ENCODE data around the gene MSH2.

DNA sequence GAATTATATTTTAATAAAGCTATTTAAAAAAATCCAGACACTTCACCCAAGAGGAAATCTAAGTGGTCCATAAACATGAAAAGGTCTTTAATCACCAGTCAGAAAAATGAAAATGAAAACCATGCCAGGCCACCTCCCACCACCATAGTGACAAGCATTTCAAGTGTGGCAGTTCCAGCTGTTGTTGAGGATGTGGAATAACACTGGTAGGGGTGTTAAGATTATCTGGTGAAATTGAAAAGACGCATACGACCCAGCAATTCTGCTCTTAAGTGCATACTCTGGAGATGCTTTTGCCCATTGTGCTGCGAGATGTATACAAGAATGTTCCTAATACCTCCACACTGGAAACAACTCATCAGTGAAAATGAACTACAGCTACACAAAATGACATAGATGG, 82.2 kb downstream of the MSH2 start:
- TF ChIP-seq, protein P1, sequence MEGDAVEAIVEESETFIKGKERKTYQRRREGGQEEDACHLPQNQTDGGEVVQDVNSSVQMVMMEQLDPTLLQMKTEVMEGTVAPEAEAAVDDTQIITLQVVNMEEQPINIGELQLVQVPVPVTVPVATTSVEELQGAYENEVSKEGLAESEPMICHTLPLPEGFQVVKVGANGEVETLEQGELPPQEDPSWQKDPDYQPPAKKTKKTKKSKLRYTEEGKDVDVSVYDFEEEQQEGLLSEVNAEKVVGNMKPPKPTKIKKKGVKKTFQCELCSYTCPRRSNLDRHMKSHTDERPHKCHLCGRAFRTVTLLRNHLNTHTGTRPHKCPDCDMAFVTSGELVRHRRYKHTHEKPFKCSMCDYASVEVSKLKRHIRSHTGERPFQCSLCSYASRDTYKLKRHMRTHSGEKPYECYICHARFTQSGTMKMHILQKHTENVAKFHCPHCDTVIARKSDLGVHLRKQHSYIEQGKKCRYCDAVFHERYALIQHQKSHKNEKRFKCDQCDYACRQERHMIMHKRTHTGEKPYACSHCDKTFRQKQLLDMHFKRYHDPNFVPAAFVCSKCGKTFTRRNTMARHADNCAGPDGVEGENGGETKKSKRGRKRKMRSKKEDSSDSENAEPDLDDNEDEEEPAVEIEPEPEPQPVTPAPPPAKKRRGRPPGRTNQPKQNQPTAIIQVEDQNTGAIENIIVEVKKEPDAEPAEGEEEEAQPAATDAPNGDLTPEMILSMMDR (IDR thresholded peaks at IDR 0.05; ENCODE audit: poor library complexity), result no peak
- no peak for TF ChIP-seq EZH2phosphoT487 (IDR thresholded peaks at IDR 0.05; ENCODE audit: low read depth, severe bottlenecking, unreplicated experiment)
